Measurements from ENCODE around the gene NADK2. TPM values are rescaled to one million over a fixed set of nuclear protein-coding genes. Genes with fewer than 3 reads are reported as not detected.

NADK2 gene
- total and polyA plus RNA-seq, 2 donors (not counting 1 experiment from before 2014, with no cell fraction given), result 11.6 to 26.9 TPM

- Histone ChIP-seq H3K4me3 (replicated peaks in 1 of 4; ENCODE audit: control extremely low read depth in 1 of 4, insufficient read depth in 1 of 4, low read depth in 3 of 4, low read length in 4 of 4) (no peak overlapping the region), H3K27ac (ENCODE audit: insufficient read depth, low read length) (no peak overlapping the region), H3K27me3 (ENCODE audit: control insufficient read depth, insufficient read depth, low read length) (no peaks in the 10 kb centered on the region), H3K4me2 (ENCODE audit: extremely low read depth, insufficient read depth, low read length) (no peak overlapping the region), H3K36me3 (ENCODE audit: control insufficient read depth, insufficient read depth, low read length) (peaks cover 14% of the 10 kb centered on the region), H3K4me1 (ENCODE audit: control insufficient read depth, extremely low read depth, insufficient read depth, low read length) (no peaks in the 10 kb centered on the region), H3K79me2 (ENCODE audit: control insufficient read depth, insufficient read depth, low read length) (peaks cover 9% of the 10 kb centered on the region), H2AFZ (ENCODE audit: low read length) (no peak overlapping the region), H4K20me1 (ENCODE audit: control insufficient read depth, extremely low read depth, insufficient read depth, low read length) (no peaks in the 10 kb centered on the region), H3K9ac (ENCODE audit: insufficient read depth, low read length) (no peak overlapping the region), H3K9me3 (ENCODE audit: control insufficient read depth, insufficient read depth, low read depth, low read length) (no peaks in the 10 kb centered on the region)
- TF ChIP-seq CTCF (conservative IDR thresholded peaks at IDR 0.05 in 1 of 2, IDR thresholded peaks at IDR 0.05 in 1 of 2; ENCODE audit: low read depth in 1 of 2, low read length in 2 of 2) (no peak), EZH2 (IDR thresholded peaks at IDR 0.05; ENCODE audit: low read length, missing control alignments) (no peak)
- DNase-seq (ENCODE audit: low read depth in 2 of 2), result no peak
Measured at GRCh38 chr5:36164461-36164860, 77.3 kb downstream of the NADK2 start.

- Histone ChIP-seq H3K27me3 (ENCODE audit: control insufficient read depth, insufficient read depth, low read length) (no peaks in the 10 kb centered on the region), H3K9me3 (ENCODE audit: control insufficient read depth, insufficient read depth, low read depth, low read length) (no peaks in the 10 kb centered on the region), H3K79me2 (ENCODE audit: control insufficient read depth, insufficient read depth, low read length) (peaks cover 9% of the 10 kb centered on the region), H4K20me1 (ENCODE audit: control insufficient read depth, extremely low read depth, insufficient read depth, low read length) (no peaks in the 10 kb centered on the region), H3K36me3 (ENCODE audit: control insufficient read depth, insufficient read depth, low read length) (peaks cover 15% of the 10 kb centered on the region), H3K4me2 (ENCODE audit: extremely low read depth, insufficient read depth, low read length) (no peak overlapping the region), H3K27ac (ENCODE audit: insufficient read depth, low read length) (no peak overlapping the region), H3K4me3 (replicated peaks in 1 of 4; ENCODE audit: control extremely low read depth in 1 of 4, insufficient read depth in 1 of 4, low read depth in 3 of 4, low read length in 4 of 4) (no peak overlapping the region), H3K9ac (ENCODE audit: insufficient read depth, low read length) (no peak overlapping the region), H2AFZ (ENCODE audit: low read length) (no peak overlapping the region), H3K4me1 (ENCODE audit: control insufficient read depth, extremely low read depth, insufficient read depth, low read length) (peaks cover under 1% of the 10 kb centered on the region)
- DNase-seq (ENCODE audit: low read depth in 2 of 2), result no peak
- no peak for TF ChIP-seq EZH2 (IDR thresholded peaks at IDR 0.05; ENCODE audit: low read length, missing control alignments)
- TF ChIP-seq CTCF (conservative IDR thresholded peaks at IDR 0.05 in 1 of 2, IDR thresholded peaks at IDR 0.05 in 1 of 2; ENCODE audit: low read depth in 1 of 2, low read length in 2 of 2), result no peak
Measured at GRCh38 chr5:36162810-36163486, 78.8 kb downstream of the NADK2 start.

GRCh38 chr5:36161361-36161760 is 80.4 kb downstream of the NADK2 start:
- Histone ChIP-seq H3K4me2 (ENCODE audit: extremely low read depth, insufficient read depth, low read length) (no peak overlapping the region), H4K20me1 (ENCODE audit: control insufficient read depth, extremely low read depth, insufficient read depth, low read length) (no peaks in the 10 kb centered on the region), H2AFZ (ENCODE audit: low read length) (no peak overlapping the region), H3K9me3 (ENCODE audit: control insufficient read depth, insufficient read depth, low read depth, low read length) (no peaks in the 10 kb centered on the region), H3K9ac (ENCODE audit: insufficient read depth, low read length) (no peak overlapping the region), H3K27me3 (ENCODE audit: control insufficient read depth, insufficient read depth, low read length) (no peaks in the 10 kb centered on the region), H3K4me1 (ENCODE audit: control insufficient read depth, extremely low read depth, insufficient read depth, low read length) (peaks cover 2% of the 10 kb centered on the region), H3K36me3 (ENCODE audit: control insufficient read depth, insufficient read depth, low read length) (peaks cover 13% of the 10 kb centered on the region), H3K79me2 (ENCODE audit: control insufficient read depth, insufficient read depth, low read length) (peaks cover 9% of the 10 kb centered on the region), H3K4me3 (replicated peaks in 1 of 4; ENCODE audit: control extremely low read depth in 1 of 4, insufficient read depth in 1 of 4, low read depth in 3 of 4, low read length in 4 of 4) (no peak overlapping the region), H3K27ac (ENCODE audit: insufficient read depth, low read length) (no peak overlapping the region)
- TF ChIP-seq EZH2 (IDR thresholded peaks at IDR 0.05; ENCODE audit: low read length, missing control alignments), result no peak
- TF ChIP-seq CTCF (conservative IDR thresholded peaks at IDR 0.05 in 1 of 2, IDR thresholded peaks at IDR 0.05 in 1 of 2; ENCODE audit: low read depth in 1 of 2, low read length in 2 of 2), result no peak
- no peak for DNase-seq (ENCODE audit: low read depth in 2 of 2)
